GM19240 (cell line): ENCODE results near the gene ACTL6B.
A peak's percentile ranks its signal among the peaks of the same experiment; 100 is the strongest.

Experiments used
- DNase-seq: peaks from one replicate; pipeline ENCODE4 v3.0.0; 2011; ENCODE audit warnings: low spot score; ENCODE audit not compliant: insufficient read length

Gene ACTL6B

DNA sequence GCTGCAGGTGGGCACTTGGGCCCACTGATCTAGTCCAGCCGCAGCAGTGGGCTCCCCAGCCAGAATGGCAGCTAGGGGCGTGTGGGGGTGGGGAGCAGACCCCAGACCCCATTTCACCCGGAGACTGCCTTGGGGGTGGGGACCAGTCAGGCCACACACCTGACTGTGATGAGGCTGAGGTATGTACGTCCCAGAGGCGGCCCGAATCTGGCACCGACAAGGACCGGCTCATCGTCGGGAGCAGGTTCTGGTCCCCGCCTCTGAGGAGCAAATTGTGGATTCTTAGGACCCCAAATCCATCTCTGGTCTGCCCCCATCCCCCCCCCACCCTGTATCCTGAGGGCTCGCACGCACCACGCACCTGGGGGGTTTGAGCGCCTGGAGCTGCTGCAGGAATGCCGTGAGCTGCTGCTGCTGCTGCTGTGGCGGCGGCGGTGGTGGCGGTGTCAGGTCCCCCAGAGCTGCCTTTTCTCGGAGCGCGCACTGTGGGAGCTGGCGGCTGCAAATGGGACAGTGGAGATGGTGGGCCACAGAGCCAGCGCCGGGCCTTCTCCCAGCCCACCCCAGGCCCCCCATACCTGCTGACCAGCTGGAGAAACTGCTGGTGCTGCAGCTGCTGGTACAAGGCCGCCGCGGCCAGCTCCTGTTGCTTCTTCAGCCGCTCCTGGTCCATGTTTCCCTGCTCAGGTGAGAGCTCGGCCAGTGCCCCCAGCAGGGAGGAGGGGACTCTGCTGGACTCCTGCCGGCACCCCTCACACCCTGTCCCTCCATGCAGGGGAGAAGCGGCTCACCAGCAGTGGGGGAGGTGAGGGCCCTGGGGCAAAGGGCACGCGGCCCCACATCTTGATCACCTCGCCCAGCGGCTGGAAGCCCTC, 27.6 kb upstream of the ACTL6B start:
- no peak for DNase-seq

DNA sequence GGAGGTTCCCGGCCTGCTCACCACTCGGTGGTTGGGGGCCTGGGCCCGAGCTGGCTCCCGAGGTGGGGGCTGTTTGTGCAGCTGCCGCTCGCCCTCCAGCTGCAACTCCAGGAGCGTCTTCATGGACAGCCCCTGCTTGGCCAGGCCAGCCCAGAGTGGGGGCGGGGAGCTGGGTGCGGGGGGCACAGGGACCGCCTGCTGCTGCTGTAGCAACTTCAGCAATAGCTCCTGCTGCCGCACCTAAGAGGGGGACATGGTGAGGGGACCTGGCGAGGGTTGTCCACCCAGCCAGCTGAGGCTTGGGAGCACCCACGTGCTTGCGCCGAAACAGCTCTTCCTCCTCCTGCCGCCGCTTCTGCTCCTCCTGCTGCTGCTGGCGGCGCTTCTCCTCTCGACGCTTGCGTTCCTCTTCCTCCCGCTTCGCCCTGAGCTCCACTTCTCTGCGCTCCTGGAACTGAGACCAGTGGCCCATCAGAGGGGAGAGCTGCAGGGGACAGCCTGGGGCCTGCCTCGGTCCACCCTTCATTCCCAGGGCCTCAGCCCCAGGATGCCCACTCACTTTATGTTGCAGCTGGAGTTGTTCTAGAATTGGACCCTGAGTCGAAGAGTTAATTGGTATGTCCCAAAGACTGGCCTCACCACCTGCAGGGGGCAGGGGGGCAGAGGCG, 26.9 kb upstream of the ACTL6B start:
- DNase-seq: no peak

DNA sequence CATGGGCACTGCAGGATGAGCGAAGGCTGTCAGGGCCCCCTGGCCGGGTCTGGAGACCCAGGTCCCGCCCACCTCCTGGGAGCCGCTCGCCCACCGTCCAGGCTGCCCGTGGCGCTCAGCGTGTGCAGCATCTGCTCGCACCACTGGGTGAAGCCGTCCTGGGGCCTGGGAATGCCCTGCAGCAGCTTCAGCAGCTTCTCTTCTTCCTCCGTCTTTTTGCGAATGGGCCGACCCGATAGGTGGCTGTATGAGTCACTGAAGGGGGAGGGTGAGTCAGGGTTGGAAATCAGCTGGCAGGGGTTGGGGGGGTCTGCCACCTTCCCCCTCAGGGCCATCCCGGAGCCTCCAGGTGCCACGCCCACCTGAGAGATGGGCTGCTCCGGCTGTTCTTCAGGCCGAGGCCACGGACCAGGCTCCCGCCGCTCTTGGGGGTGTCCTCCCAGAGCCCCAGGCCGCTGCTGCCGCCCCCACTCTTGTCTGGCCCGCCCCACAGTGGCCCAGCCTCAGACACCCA, 26.0 kb upstream of the ACTL6B start:
- DNase-seq: no peak

DNA sequence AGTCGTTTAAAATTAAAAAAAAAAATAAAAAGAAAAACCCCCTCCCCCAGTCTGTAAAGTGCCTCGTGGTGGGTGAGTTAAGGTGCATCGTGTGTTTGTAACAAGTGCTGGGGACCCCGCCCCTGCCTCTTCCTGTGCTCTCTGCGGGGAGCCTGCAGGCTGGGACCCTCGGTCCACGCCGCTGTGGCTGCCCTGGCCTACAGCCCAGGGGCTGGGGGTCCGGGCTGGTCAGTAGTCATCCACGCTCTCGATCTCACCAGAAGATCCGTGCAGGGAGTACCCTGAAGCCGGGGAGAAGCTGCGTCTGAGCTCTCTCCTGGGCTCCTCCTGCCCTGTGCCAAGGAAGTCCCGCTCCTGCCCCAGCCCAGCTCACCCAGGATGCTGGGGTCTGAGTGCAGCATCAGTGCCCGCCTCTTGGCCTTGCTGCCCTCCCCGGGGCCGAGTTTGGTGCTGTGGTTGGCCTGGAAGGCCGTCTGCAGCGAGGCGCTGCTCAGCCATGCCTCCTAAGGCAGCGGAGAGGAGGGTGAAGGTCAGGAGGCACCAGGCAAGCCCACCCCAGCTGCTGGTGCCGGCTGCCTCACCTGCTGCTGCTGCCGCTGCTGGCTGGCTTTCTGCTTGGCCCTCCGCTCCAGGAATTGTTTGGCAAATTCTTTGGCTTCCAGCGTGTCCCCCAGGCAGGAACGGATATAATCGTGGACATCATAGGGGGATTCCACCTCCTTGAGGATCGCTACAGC, 25.4 kb upstream of the ACTL6B start:
- no peak for DNase-seq

DNA sequence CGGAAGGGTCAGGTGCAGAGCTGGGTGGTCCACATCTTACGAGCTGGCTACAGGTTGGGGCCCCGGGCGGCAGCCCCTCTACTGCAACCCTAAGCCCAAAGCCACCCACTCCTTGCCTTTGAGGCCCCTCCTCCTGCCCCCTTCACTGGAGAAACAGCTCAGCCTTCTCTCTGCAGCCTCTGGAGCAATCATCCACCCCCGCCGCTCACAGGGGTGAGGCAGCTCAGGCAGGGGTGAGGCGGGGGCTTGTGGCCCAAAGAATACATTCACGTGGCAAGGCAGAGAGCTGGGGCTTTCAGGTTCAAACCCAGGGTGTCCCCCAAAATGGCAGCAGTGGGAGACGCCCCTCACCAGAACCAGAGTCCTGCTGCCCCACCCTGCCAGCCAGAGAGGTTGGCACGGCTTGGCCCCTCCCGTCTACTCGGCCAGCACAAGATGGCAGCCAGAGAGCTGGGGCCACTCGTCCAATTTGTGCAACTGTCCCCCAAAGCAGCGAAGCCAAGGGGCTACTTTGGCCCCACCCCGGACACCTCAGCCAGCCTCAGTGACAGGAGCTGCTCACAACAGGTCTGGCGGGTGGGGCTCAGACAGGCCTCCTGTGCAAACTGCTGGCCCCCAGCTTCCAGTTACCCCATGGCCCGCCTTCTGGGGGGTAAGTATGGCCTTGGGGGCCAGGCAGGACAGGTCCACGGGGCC, 24.5 kb upstream of the ACTL6B start:
- no peak for DNase-seq

DNA sequence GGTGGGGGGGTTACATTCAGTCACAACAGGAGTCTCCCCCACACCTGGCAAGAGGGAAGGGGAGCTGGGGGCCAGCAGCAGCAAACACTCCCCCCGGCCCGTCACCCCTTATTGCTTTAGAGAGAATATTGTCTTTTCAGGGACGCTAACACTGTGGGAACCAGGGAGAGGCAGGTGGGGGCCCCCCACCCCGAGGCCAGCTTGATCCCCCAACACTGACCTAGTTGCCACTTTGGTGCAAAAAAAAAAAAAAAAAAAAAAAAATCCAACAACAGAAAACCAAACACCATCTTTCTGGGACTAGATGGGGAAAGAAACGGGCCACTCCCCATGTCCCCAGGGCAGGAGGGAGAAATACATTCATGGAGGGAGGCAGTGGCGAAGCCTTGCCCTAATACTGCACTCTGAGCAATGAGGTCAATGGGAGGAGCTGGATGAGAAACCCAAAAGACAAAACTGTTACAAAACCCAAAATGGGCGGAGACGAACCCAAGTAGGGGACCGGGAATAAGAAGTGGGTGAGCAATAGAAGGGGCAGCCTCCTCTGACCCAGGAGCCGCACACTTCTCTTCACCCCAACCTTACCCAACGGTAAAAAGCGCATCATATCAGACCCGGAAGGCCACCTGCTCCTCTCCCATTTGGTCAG, 23.8 kb upstream of the ACTL6B start:
- DNase-seq: no peak

DNA sequence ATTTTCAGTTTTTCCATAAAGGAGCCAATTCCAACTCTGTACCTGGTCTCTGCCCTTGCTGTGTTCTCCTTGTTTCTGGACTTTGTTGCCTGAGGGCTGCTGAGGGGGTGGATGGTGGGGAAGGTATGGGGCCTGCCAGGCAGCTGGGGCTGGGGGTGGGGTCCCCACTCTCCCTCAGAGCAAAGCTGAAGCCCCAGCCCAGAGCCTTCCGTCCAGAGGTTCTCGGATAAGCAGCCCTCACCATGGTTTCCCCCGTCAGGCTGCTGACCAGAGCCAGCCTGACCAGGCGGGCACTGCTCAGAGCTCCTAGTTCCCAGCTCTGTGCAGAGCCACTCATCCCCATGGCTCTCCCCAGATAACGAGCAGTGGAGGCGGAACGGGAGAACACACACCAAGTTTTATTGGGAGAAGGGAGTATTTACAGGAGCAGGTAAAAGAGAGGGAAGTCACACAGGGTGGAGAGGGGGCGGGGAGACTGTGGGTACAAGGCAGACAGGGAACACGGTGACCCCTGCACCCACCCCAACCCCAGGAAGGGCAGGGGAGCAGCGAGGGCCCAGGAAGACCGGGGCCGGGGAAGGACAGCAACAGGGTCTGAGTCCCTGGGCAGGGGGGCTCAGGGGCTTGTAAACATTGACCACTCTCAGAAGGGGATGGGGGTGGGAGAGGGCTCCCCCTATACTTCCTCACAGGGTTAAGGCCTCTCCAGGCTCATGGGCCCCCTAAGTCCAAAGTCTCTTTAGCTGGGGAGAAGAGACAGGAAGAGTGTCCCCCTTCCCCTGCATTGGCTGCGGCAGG, 23.1 kb upstream of the ACTL6B start:
- DNase-seq: no peak

DNA sequence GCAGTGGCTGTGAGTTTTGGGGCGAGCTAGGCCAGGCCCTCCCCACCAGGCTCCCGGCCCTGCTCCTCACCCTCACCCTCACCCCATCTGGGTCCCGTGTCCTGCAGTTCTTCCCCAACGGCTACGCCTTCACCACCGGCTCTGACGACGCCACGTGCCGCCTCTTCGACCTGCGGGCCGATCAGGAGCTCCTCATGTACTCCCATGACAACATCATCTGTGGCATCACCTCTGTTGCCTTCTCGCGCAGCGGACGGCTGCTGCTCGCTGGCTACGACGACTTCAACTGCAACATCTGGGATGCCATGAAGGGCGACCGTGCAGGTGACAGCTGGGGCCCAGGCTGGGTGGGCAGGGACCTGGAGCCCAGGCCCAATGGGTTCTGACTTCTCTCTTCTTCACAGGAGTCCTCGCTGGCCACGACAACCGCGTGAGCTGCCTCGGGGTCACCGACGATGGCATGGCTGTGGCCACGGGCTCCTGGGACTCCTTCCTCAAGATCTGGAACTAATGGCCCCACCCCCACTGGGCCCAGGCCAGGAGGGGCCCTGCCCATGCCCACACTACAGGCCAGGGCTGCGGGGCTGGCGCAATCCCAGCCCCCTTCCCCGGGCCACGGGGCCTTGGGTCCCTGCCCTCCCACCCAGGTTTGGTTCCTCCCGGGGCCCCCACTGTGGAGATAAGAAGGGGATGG, 22.2 kb upstream of the ACTL6B start:
- no peak for DNase-seq

DNA sequence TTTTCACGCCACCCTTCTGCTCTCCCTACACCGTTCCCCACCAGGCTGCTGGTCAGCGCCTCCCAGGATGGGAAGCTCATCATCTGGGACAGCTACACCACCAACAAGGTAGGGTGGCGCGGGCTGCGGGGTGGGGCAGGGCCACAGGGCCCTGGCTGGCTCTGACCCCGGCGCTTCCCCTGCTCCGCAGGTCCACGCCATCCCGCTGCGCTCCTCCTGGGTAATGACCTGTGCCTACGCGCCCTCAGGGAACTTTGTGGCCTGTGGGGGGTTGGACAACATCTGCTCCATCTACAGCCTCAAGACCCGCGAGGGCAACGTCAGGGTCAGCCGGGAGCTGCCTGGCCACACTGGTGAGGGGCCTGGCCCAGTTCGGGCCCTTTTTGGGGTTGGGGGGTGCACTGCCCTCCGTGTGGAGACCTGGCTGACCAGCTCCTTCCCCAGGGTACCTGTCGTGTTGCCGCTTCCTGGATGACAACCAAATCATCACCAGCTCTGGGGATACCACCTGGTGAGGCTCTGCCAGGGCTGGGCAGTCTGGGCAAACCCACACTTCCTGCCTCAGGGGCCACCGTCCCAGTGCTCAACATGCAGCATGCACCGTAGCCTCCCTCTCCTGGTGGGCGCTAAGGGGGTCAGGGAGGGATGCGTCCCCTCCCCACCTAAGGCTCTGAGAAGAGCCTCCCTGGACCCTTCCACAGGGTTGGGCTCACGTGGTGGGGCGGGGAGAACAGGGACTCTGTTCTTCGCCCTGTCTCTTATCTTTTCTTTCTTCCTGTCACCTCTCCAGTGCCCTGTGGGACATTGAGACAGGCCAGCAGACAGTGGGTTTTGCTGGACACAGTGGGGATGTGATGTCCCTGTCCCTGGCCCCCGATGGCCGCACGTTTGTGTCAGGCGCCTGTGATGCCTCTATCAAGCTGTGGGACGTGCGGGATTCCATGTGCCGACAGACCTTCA, 21.3 kb upstream of the ACTL6B start:
- no peak for DNase-seq

DNA sequence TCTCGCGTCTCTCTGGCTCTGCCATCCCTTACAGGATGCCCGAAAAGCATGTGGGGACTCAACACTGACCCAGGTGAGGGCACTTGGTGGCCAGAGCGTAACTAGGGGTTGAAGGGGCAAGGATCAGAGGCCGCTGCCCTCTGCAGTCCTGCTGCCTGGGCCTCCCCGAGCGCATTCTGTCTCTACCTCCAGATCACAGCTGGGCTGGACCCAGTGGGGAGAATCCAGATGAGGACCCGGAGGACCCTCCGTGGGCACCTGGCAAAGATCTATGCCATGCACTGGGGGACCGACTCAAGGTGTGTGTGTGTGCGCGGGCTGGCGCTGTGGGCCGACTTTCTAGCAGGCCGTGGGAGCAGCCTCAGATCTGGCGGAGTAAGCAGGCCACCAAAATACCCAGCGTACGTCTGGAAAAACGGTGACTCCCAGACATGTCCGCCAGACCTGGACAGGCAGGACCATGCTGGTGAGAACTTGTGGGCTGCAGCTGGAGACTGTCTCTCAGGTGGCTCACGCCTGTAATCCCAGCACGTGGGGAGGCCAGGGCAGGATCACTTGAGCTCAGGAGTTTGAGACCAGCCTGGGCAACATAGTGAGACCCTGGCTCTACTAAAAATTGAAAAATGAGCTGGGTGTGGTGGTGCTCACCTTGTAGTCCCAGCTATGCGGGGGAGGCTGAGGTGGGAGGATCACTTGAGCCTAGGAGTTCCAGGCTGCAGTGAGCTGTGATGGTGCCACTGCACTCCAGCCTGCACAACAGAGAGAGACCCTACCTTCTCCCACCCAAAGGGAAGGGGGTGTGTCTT, 20.5 kb upstream of the ACTL6B start:
- DNase-seq: no peak

DNA sequence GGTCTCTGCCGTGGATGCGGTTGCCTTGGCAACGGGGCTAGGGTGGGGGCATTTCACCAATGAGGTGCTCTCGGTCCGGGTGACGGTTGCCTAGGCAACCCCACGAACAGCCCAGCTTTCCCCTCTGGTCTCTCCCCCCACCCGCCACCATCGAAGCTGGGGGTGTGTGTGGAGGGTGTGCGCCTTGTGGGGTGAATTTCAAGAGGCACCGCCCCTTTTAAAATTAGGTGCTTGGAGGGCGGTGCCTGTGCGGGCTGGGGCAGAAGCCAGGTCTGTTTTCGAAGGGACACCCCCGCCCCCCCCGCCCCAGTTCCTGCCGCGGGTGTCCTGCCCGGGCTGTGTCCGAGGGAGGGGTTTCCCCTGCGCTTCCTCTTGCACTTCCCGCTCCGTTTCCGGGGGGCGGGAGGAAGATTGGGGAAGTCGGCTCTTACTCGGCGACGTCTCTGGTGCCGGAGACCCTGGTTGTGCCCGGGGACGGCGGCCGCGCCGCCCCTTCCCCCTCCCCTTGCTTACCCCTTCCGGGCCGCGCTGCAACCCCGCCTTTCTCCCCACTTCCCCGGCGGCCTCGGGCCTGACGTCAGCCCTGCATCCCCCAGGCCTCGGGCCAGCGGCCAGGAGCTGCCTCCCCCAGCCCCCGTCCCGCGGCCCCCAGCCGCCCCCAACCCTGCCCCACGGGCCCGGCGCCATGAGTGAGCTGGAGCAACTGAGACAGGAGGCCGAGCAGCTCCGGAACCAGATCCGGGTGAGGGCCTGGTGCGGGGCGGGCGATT, 19.5 kb upstream of the ACTL6B start:
- DNase-seq: peak; percentile 69

DNA sequence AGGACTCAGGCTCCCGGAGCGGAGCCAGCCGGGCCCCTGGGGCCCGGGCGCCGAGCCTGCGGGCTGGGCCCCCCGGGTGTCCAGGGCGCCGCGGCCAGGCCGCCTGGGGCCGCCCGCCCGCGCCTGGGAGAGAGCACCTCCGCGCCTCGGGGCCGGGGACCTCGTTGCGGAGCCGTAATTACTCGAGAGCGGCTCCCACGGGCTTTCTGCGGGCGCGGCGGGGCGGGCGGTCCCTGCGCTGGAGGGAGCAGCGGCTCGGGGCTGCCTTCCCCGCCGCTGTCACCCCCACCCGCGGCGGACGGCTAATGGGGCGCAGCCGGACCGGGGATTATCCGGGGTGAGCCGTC, 18.8 kb upstream of the ACTL6B start:
- DNase-seq: no peak

DNA sequence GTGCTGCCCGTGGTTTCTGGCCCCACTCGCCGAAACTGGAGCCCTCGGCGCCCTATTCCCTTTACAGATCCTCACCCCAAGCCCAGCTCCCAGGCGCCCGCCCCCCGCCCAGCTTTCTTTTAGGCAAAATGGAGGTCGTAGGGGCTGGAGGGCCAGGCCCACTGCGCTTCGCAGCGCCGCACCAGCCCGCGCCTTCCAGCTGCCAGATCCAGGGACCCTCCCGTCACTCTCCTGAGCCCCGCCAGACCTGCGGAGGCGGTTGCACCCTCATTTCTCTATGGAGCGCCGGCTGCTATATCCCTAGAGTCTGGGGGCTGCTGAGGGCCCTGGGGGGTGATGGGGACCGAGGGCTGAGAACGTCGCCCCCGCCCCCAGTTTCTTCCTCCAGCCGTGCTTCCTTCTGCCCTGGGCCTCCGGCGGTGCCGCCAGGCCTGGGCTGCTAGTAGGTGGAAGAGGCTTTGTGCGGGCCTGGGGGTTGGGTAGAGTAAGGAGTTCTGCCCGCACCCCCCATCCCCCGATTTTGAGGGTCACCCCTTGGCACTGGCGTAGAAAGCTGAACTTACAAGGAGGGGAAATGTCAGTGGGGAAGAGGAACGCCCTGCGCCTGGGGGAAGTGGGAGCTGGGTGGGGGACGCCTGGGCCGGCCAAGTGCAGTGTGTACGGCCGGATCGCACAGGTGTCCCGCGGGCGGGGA, 18.3 kb upstream of the ACTL6B start:
- DNase-seq: no peak

DNA sequence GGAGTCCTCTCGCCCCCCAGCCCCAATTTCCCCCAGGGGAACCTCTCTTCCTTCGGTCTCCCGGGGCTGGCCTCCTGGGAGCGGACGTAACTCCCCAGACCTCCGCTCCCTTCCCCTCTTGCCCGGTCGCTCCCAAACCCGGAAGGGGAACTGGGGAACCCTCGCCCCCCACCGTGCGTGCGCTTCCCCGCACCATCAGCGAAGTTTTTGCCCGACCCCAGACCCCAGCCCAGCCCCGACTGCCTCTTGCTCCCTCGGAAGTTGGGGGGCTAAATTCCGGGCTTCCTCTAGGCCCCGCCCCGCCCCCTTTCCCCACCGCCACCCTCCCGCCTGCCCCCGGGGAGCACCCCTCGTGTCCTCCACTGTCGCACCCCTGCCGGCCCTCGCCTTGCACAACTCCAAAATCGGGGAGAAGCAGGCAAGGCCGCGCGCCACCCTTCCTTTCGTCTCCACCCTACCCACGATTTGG, 17.7 kb upstream of the ACTL6B start:
- no peak for DNase-seq

DNA sequence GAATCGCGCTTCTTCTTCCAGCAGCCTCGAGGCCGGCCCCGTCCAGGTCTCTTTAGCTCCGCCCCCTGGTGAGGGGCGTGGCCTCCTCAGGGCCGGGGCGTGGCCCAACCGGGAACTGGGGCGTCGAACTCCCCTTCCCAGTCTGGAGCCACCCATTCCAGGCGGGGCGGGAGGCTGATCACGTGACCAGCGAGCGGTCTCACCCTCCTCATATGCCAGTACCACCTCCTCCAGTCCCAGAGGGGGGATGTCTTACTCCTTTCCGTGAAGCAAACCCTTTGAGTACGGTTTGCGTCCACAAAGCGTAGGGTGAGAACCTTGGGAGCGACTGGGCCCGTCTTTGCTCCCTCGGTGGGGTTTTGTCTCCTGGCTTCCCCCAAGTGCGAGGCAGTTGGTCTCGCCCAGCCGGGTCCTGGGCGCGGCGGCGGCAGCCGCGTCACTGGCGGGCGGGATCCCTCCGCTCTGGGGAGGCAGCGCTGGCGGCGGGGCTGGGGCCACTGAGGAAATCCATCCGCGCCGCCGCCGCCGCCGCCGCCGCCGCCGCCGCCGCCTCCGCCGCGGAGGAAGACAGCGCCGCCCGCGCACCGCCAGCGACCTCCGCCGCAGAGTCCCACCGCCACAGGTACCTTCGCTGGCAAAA, 17.2 kb upstream of the ACTL6B start, which contains the start of gene GNB2:
Gene GNB2, plus strand, starts transcription at position 439 of the 640 bp plus-strand sequence. CDS start 2,526 bp downstream, outside the sequence.
- DNase-seq: peak; percentile 91
